ENCODE measurements around the gene LRMDA. TPM values are rescaled to one million over a fixed set of nuclear protein-coding genes. Genes with fewer than 3 reads are reported as not detected.

LRMDA gene
- total and polyA plus RNA-seq, 10 of the 15 experiments (the other 5 are each of a cell fraction or from before 2014, with no cell fraction given) = 0.07 to 0.54 (median 0.29) TPM; not detected in 4

GRCh38 chr10:75596930-75597620 is 165.7 kb downstream of the LRMDA start:
- Histone ChIP-seq H3K4me2 (ENCODE audit: control insufficient read depth, insufficient read depth) (no peak overlapping the region), H3K79me2 (ENCODE audit: control insufficient read depth, insufficient read depth, low read length) (no peaks in the 10 kb centered on the region), H3K9ac (ENCODE audit: control insufficient read depth, insufficient read depth, low read length) (no peak overlapping the region), H3K9me3 (replicated peaks; ENCODE audit: control insufficient read depth, insufficient read depth, low read length) (no peaks in the 10 kb centered on the region), H3K4me3 (no peak overlapping the region), H3K27ac (ENCODE audit: control insufficient read depth, insufficient read depth) (no peak overlapping the region), H3K4me1 (ENCODE audit: control insufficient read depth, insufficient read depth, low read length) (no peaks in the 10 kb centered on the region), H2AFZ (ENCODE audit: control insufficient read depth, low read depth, low read length) (no peak overlapping the region), H3K27me3 (replicated peaks in 1 of 2; ENCODE audit: control insufficient read depth in 2 of 2, insufficient read depth in 2 of 2, low read length in 1 of 2) (no peaks in the 10 kb centered on the region), H4K20me1 (ENCODE audit: control insufficient read depth, insufficient read depth) (no peaks in the 10 kb centered on the region), H3K36me3 (ENCODE audit: control insufficient read depth in 2 of 2, insufficient read depth in 2 of 2, low read length in 1 of 2) (no peaks in the 10 kb centered on the region)
- ChIA-PET RAD21 (ENCODE audit: unreplicated experiment) (no interaction called here), POLR2A (no interaction called here), SMC1A (ENCODE audit: uncharacterized antibody, unreplicated experiment) (interaction anchor here (0.6 to 2.9 kb wide), 2 partner anchors 15 to 185 kb away, joined by 4 to 6 read pairs; no protein-coding TSS in a partner anchor), CTCF (interaction anchor here (1.0 to 1.2 kb wide), 2 partner anchors 18 to 195 kb away, joined by 3 read pairs; partner anchors contain the start of gene ZNF503)
- TF ChIP-seq ATF7 (IDR thresholded peaks at IDR 0.05; ENCODE audit: low read depth) = peak; percentile 30; the same call in 1 of the 2 replicates
- TF ChIP-seq DPF2 (IDR thresholded peaks at IDR 0.05) = no peak
- DNase-seq (ENCODE audit: low read depth, low spot score) (no peak), FAIRE-seq (no peak), ATAC-seq (no peak)
- BruUV-seq (replicated peaks) = no TSS peak
- intact Hi-C loops (cut with micrococcal nuclease; ENCODE audit: unreplicated experiment) (no loop called here), in situ Hi-C loops (cut with MboI) (no loop called here)
- 58% methylated on average over 6 of the region's 6 CpGs for WGBS (ENCODE audit: insufficient coverage, insufficient replicate concordance, low lambda C conversion rate, missing lambda C conversion rate)

GRCh38 chr10:75597773-75598440 is 166.5 kb downstream of the LRMDA start:
- ChIA-PET SMC1A (ENCODE audit: uncharacterized antibody, unreplicated experiment) (interaction anchor here (0.8 to 2.9 kb wide), 2 partner anchors 9 to 14 kb away, joined by 3 to 6 read pairs; no protein-coding TSS in a partner anchor), POLR2A (interaction anchor here (0.7 kb wide), 1 partner anchor 30 kb away, joined by 3 read pairs; no protein-coding TSS in a partner anchor), RAD21 (ENCODE audit: unreplicated experiment) (no interaction called here), CTCF (interaction anchor here (1.0 to 1.2 kb wide), 2 partner anchors 17 to 196 kb away, joined by 3 read pairs; partner anchors contain the start of gene ZNF503)
- WGBS (ENCODE audit: insufficient coverage, insufficient replicate concordance, low lambda C conversion rate, missing lambda C conversion rate) = 42% methylated on average over 15 of the region's 15 CpGs
- no peak for FAIRE-seq
- in situ Hi-C loops (cut with MboI) (no loop called here), intact Hi-C loops (cut with micrococcal nuclease; ENCODE audit: unreplicated experiment) (no loop called here)
- no peaks in the 10 kb centered on the region for H3K36me3 ChIP-seq (ENCODE audit: control insufficient read depth in 2 of 2, insufficient read depth in 2 of 2, low read length in 1 of 2)
- H2AFZ ChIP-seq (ENCODE audit: control insufficient read depth, low read depth, low read length) = no peak overlapping the region
- H3K79me2 ChIP-seq (ENCODE audit: control insufficient read depth, insufficient read depth, low read length) = no peaks in the 10 kb centered on the region
- no peaks in the 10 kb centered on the region for H3K4me1 ChIP-seq (ENCODE audit: control insufficient read depth, insufficient read depth, low read length)
- no peak for ATAC-seq
- TF ChIP-seq E2F4 (IDR thresholded peaks at IDR 0.05; ENCODE audit: low read depth, low read length) = no peak
- no peak for TF ChIP-seq NFXL1 (IDR thresholded peaks at IDR 0.05; ENCODE audit: borderline replicate concordance)
- no peak for TF ChIP-seq ZSCAN29 (IDR thresholded peaks at IDR 0.05)
- TF ChIP-seq RAD51 (IDR thresholded peaks at IDR 0.05) = no peak
- no peak for TF ChIP-seq RBBP5 (conservative IDR thresholded peaks at IDR 0.05)
- TF ChIP-seq SIX5 (IDR thresholded peaks at IDR 0.05; ENCODE audit: low read depth, low read length, severe bottlenecking) = no peak
- no peak for TF ChIP-seq NR2C2 (IDR thresholded peaks at IDR 0.05; ENCODE audit: borderline replicate concordance, control insufficient read depth, insufficient read length, low read depth)
- TF ChIP-seq REST (IDR thresholded peaks at IDR 0.05; ENCODE audit: low read depth, low read length) = no peak
- H3K4me3 ChIP-seq = no peak overlapping the region
- no peak overlapping the region for H3K4me2 ChIP-seq (ENCODE audit: control insufficient read depth, insufficient read depth)
- H3K27me3 ChIP-seq (replicated peaks in 1 of 2; ENCODE audit: control insufficient read depth in 2 of 2, insufficient read depth in 2 of 2, low read length in 1 of 2) = no peaks in the 10 kb centered on the region
- no peaks in the 10 kb centered on the region for H3K9me3 ChIP-seq (replicated peaks; ENCODE audit: control insufficient read depth, insufficient read depth, low read length)
- no TSS peak for BruUV-seq (replicated peaks)
- H4K20me1 ChIP-seq (ENCODE audit: control insufficient read depth, insufficient read depth) = no peaks in the 10 kb centered on the region
- no peak overlapping the region for H3K9ac ChIP-seq (ENCODE audit: control insufficient read depth, insufficient read depth, low read length)
- DNase-seq (ENCODE audit: low read depth, low spot score) = no peak
- no peak overlapping the region for H3K27ac ChIP-seq (ENCODE audit: control insufficient read depth, insufficient read depth)

Measured in GM12878 (cell line).